ENCODE measurements around the gene RECK. TPM values are rescaled to one million over a fixed set of nuclear protein-coding genes. Genes with fewer than 3 reads are reported as not detected.

The RECK gene
- total and polyA plus RNA-seq, 2 experiments from 2014 or later, result 8.1 to 11.6 TPM

DNA sequence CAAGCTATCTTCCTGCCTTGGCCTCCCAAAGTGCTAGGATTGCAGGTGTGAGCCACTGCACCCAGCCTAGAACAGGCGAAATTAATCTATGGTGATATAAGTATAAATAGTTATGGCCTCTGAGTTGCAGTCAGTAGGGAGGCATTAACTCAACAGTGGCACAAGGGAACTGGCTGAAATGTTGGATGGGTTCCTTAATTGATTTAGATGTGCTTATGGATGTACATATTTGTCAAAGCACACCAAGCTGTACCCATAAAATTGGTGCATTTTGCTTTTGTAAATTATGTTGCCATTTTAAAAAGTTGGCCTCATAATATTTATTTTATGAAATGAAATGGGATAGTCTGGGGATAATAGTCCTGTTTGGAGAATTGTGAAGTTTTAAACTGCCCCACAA, 63.0 kb downstream of the RECK start:
- Mint-ChIP-seq H3K36me3 (ENCODE audit: low read depth) (no peaks in the 10 kb centered on the region; the same call in 2 of the 3 replicates), H3K27ac (0 out of 2 replicates have a peak overlapping the region, but pooled peaks have one; percentile 32), H3K4me3 (no peak overlapping the region), H3K27me3 (ENCODE audit: insufficient read depth, low read depth, poor library complexity) (peaks cover 2% of the 10 kb centered on the region), H3K9me3 (no peaks in the 10 kb centered on the region), H3K4me1 (peaks cover 25% of the 10 kb centered on the region)
- ATAC-seq (no peak), DNase-seq (ENCODE audit: low spot score) (no peak)
- Histone ChIP-seq H2AFZ (no peak overlapping the region), H3K36me3 (ENCODE audit: insufficient read depth) (no peaks in the 10 kb centered on the region), H3K9me2 (ENCODE audit: insufficient read depth) (no peaks in the 10 kb centered on the region), H3K4me3 (no peak overlapping the region), H3K27me3 (ENCODE audit: insufficient read depth) (no peaks in the 10 kb centered on the region), H3K4me1 (ENCODE audit: insufficient read depth) (0 out of 2 replicates have a peak, but pooled peaks cover 3% of the 10 kb centered on the region), H3F3A (replicated peaks; ENCODE audit: low read depth) (no peaks in the 10 kb centered on the region), H3K4me2 (no peak overlapping the region), H4K20me1 (replicated peaks; ENCODE audit: insufficient read depth) (no peaks in the 10 kb centered on the region), H3K79me2 (replicated peaks; ENCODE audit: insufficient read depth) (no peaks in the 10 kb centered on the region), H3K27ac (ENCODE audit: low read depth) (peak overlapping the region; percentile 1; the same call in 1 of the 2 replicates)
- TF ChIP-seq, protein P1, sequence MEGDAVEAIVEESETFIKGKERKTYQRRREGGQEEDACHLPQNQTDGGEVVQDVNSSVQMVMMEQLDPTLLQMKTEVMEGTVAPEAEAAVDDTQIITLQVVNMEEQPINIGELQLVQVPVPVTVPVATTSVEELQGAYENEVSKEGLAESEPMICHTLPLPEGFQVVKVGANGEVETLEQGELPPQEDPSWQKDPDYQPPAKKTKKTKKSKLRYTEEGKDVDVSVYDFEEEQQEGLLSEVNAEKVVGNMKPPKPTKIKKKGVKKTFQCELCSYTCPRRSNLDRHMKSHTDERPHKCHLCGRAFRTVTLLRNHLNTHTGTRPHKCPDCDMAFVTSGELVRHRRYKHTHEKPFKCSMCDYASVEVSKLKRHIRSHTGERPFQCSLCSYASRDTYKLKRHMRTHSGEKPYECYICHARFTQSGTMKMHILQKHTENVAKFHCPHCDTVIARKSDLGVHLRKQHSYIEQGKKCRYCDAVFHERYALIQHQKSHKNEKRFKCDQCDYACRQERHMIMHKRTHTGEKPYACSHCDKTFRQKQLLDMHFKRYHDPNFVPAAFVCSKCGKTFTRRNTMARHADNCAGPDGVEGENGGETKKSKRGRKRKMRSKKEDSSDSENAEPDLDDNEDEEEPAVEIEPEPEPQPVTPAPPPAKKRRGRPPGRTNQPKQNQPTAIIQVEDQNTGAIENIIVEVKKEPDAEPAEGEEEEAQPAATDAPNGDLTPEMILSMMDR (conservative IDR thresholded peaks at IDR 0.05; ENCODE audit: low read depth in 2 of 2), result no peak
- no peak for TF ChIP-seq CREB1 (CRISPR knock-in tag; IDR thresholded peaks at IDR 0.05; ENCODE audit: low read depth)
- TF ChIP-seq JUNB (IDR thresholded peaks at IDR 0.05; ENCODE audit: unreplicated experiment), result no peak
- no peak for TF ChIP-seq ETS1 (IDR thresholded peaks at IDR 0.05)
- no peak for TF ChIP-seq EZH2phosphoT487 (IDR thresholded peaks at IDR 0.05; ENCODE audit: unreplicated experiment)
- TF ChIP-seq ZNF114 (CRISPR knock-in tag; IDR thresholded peaks at IDR 0.05), result no peak
- no peak for TF ChIP-seq STAT1 (IDR thresholded peaks at IDR 0.05; ENCODE audit: unreplicated experiment)
- no peak for TF ChIP-seq ZNF462 (CRISPR knock-in tag; IDR thresholded peaks at IDR 0.05)
- TF ChIP-seq NANOG (IDR thresholded peaks at IDR 0.05; ENCODE audit: borderline replicate concordance), result no peak
- TF ChIP-seq EZH2 (IDR thresholded peaks at IDR 0.05; ENCODE audit: low read depth, unreplicated experiment), result no peak
- TF ChIP-seq ZNF331 (CRISPR knock-in tag; IDR thresholded peaks at IDR 0.05; ENCODE audit: low read depth), result no peak
- no peak for TF ChIP-seq POLR2AphosphoS5 (IDR thresholded peaks at IDR 0.05; ENCODE audit: low read depth)
- TF ChIP-seq, protein P2, sequence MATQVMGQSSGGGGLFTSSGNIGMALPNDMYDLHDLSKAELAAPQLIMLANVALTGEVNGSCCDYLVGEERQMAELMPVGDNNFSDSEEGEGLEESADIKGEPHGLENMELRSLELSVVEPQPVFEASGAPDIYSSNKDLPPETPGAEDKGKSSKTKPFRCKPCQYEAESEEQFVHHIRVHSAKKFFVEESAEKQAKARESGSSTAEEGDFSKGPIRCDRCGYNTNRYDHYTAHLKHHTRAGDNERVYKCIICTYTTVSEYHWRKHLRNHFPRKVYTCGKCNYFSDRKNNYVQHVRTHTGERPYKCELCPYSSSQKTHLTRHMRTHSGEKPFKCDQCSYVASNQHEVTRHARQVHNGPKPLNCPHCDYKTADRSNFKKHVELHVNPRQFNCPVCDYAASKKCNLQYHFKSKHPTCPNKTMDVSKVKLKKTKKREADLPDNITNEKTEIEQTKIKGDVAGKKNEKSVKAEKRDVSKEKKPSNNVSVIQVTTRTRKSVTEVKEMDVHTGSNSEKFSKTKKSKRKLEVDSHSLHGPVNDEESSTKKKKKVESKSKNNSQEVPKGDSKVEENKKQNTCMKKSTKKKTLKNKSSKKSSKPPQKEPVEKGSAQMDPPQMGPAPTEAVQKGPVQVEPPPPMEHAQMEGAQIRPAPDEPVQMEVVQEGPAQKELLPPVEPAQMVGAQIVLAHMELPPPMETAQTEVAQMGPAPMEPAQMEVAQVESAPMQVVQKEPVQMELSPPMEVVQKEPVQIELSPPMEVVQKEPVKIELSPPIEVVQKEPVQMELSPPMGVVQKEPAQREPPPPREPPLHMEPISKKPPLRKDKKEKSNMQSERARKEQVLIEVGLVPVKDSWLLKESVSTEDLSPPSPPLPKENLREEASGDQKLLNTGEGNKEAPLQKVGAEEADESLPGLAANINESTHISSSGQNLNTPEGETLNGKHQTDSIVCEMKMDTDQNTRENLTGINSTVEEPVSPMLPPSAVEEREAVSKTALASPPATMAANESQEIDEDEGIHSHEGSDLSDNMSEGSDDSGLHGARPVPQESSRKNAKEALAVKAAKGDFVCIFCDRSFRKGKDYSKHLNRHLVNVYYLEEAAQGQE (IDR thresholded peaks at IDR 0.05; ENCODE audit: unreplicated experiment), result no peak
